Measurements from ENCODE around the gene RILPL2. TPM values are rescaled to one million over a fixed set of nuclear protein-coding genes. Genes with fewer than 3 reads are reported as not detected.

RILPL2 gene
- total and polyA plus RNA-seq, 4 donors = 1.8 to 2.1 (median 2.0) TPM

GRCh38 chr12:123391546-123392343 is 44.7 kb downstream of the RILPL2 start:
- 78% methylated on average over 8 of the region's 8 CpGs for WGBS
- Histone ChIP-seq H3K9me3 (ENCODE audit: control insufficient read depth in 4 of 4, low read length in 3 of 4) (no peaks in the 10 kb centered on the region), H3K9ac (ENCODE audit: low read depth in 1 of 2, low read length in 2 of 2) (no peak overlapping the region), H3K27me3 (ENCODE audit: control insufficient read depth in 4 of 4, insufficient read depth in 4 of 4, low read length in 3 of 4) (no peaks in the 10 kb centered on the region), H3K36me3 (ENCODE audit: control insufficient read depth in 4 of 4, insufficient read depth in 3 of 4, low read depth in 1 of 4, low read length in 3 of 4) (peaks cover 6 to 32% (median 29%) of the 10 kb centered on the region in 4 donors), H3K4me3 (ENCODE audit: low read depth in 1 of 3, low read length in 3 of 3) (no peak overlapping the region), H3K4me1 (ENCODE audit: control insufficient read depth in 4 of 4, insufficient read depth in 4 of 4, low read length in 3 of 4) (peaks cover 5 to 20% (median 16%) of the 10 kb centered on the region in 4 donors), H3K27ac (ENCODE audit: low read depth in 1 of 2, low read length in 2 of 2) (no peak overlapping the region)
- no peak for DNase-seq (ENCODE audit: low spot score)
- no peak for TF ChIP-seq JUND (IDR thresholded peaks at IDR 0.05)
- TF ChIP-seq, protein P1, sequence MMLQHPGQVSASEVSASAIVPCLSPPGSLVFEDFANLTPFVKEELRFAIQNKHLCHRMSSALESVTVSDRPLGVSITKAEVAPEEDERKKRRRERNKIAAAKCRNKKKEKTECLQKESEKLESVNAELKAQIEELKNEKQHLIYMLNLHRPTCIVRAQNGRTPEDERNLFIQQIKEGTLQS (IDR thresholded peaks at IDR 0.05) = no peak
- TF ChIP-seq GABPA (IDR thresholded peaks at IDR 0.05 in 1 of 2, conservative IDR thresholded peaks at IDR 0.05 in 1 of 2) = no peak
- no peak for TF ChIP-seq CTCF (IDR thresholded peaks at IDR 0.05; ENCODE audit: low read depth, low read length, missing input control)
- TF ChIP-seq, protein P2, sequence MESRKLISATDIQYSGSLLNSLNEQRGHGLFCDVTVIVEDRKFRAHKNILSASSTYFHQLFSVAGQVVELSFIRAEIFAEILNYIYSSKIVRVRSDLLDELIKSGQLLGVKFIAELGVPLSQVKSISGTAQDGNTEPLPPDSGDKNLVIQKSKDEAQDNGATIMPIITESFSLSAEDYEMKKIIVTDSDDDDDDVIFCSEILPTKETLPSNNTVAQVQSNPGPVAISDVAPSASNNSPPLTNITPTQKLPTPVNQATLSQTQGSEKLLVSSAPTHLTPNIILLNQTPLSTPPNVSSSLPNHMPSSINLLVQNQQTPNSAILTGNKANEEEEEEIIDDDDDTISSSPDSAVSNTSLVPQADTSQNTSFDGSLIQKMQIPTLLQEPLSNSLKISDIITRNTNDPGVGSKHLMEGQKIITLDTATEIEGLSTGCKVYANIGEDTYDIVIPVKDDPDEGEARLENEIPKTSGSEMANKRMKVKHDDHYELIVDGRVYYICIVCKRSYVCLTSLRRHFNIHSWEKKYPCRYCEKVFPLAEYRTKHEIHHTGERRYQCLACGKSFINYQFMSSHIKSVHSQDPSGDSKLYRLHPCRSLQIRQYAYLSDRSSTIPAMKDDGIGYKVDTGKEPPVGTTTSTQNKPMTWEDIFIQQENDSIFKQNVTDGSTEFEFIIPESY (IDR thresholded peaks at IDR 0.05) = no peak
- TF ChIP-seq HNF4A (conservative IDR thresholded peaks at IDR 0.05) = no peak
- TF ChIP-seq, protein P3, sequence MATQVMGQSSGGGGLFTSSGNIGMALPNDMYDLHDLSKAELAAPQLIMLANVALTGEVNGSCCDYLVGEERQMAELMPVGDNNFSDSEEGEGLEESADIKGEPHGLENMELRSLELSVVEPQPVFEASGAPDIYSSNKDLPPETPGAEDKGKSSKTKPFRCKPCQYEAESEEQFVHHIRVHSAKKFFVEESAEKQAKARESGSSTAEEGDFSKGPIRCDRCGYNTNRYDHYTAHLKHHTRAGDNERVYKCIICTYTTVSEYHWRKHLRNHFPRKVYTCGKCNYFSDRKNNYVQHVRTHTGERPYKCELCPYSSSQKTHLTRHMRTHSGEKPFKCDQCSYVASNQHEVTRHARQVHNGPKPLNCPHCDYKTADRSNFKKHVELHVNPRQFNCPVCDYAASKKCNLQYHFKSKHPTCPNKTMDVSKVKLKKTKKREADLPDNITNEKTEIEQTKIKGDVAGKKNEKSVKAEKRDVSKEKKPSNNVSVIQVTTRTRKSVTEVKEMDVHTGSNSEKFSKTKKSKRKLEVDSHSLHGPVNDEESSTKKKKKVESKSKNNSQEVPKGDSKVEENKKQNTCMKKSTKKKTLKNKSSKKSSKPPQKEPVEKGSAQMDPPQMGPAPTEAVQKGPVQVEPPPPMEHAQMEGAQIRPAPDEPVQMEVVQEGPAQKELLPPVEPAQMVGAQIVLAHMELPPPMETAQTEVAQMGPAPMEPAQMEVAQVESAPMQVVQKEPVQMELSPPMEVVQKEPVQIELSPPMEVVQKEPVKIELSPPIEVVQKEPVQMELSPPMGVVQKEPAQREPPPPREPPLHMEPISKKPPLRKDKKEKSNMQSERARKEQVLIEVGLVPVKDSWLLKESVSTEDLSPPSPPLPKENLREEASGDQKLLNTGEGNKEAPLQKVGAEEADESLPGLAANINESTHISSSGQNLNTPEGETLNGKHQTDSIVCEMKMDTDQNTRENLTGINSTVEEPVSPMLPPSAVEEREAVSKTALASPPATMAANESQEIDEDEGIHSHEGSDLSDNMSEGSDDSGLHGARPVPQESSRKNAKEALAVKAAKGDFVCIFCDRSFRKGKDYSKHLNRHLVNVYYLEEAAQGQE (IDR thresholded peaks at IDR 0.05) = no peak
- no peak for TF ChIP-seq NR2F2 (IDR thresholded peaks at IDR 0.05)
- no peak for TF ChIP-seq MAX (IDR thresholded peaks at IDR 0.05)
- no peak for TF ChIP-seq SP1 (IDR thresholded peaks at IDR 0.05)
- TF ChIP-seq HNF4G (IDR thresholded peaks at IDR 0.05) = no peak
- TF ChIP-seq FOXA2 (IDR thresholded peaks at IDR 0.05) = no peak
- no peak for TF ChIP-seq FOXA1 (IDR thresholded peaks at IDR 0.05)
- TF ChIP-seq EGR1 (IDR thresholded peaks at IDR 0.05; ENCODE audit: low read depth in 2 of 2) = no peak
